GM23338 (cell line): ENCODE measurements around the gene AHNAK2. TPM values are rescaled to one million over a fixed set of nuclear protein-coding genes. Genes with fewer than 3 reads are reported as not detected.

Experiments
- ATAC-seq: fragments of 200-7000 bp; cut with Tn5 transposase; 3 replicates; pipeline ENCODE4 v1.9.1; 2020
- DNase-seq: peaks from one replicate; pipeline ENCODE4 v3.0.0-alpha.2; 2015; ENCODE audit warnings: low spot score
- H2AFZ ChIP-seq: fragments of 200-600 bp; sonication (generic); 2 replicates; pipeline ENCODE4 v1.8.0; 2016; ENCODE audit warnings: antibody characterized with exemption, mild to moderate bottlenecking, moderate library complexity
- H3F3A ChIP-seq: fragments of 200-600 bp; sonication (generic); replicated peaks from 2 replicates; pipeline ENCODE4 v1.8.0; 2017; ENCODE audit warnings: antibody characterized with exemption, mixed run types, low read depth
- H3K27ac ChIP-seq: fragments of 200-600 bp; sonication (generic); 2 replicates; pipeline ENCODE4 v1.6.1; 2016; ENCODE audit warnings: low read depth
- H3K27me3 ChIP-seq: fragments of 200-600 bp; sonication (generic); 2 replicates; pipeline ENCODE4 v1.8.0; 2016; ENCODE audit warnings: mild to moderate bottlenecking, mixed run types, moderate library complexity; ENCODE audit not compliant: insufficient read depth
- H3K36me3 ChIP-seq: fragments of 200-600 bp; sonication (generic); 2 replicates; pipeline ENCODE4 v1.8.0; 2016; ENCODE audit warnings: mild to moderate bottlenecking; ENCODE audit not compliant: insufficient read depth
- H3K4me1 ChIP-seq: fragments of 200-600 bp; sonication (generic); 2 replicates; pipeline ENCODE4 v1.8.0; 2016; ENCODE audit warnings: mild to moderate bottlenecking, moderate library complexity; ENCODE audit not compliant: insufficient read depth
- H3K4me2 ChIP-seq: fragments of 200-600 bp; sonication (generic); 2 replicates; pipeline ENCODE4 v1.7.1; 2017; ENCODE audit warnings: mixed run types
- H3K4me3 ChIP-seq: fragments of 200-600 bp; sonication (generic); 2 replicates; pipeline ENCODE4 v1.6.1; 2016; ENCODE audit warnings: mixed run types
- H3K79me2 ChIP-seq: fragments of 200-600 bp; sonication (generic); replicated peaks from 2 replicates; pipeline ENCODE4 v1.8.0; 2017; ENCODE audit warnings: mild to moderate bottlenecking; ENCODE audit not compliant: insufficient read depth
- H3K9me2 ChIP-seq: fragments of 200-600 bp; sonication (generic); 2 replicates; pipeline ENCODE4 v1.8.0; 2017; ENCODE audit not compliant: insufficient read depth
- H4K20me1 ChIP-seq: fragments of 200-600 bp; sonication (generic); replicated peaks from 2 replicates; pipeline ENCODE4 v1.8.0; 2017; ENCODE audit warnings: mild to moderate bottlenecking; ENCODE audit not compliant: insufficient read depth
- H3K27ac Mint-ChIP-seq: 2 replicates; pipeline ENCODE4 v1.8.0; 2020; ENCODE audit warnings: inconsistent platforms, mild to moderate bottlenecking, moderate library complexity, mixed read lengths
- H3K27me3 Mint-ChIP-seq: 3 replicates; pipeline ENCODE4 v1.8.0; 2022; ENCODE audit warnings: low read depth, mild to moderate bottlenecking, moderate library complexity, mixed read lengths, inconsistent platforms; ENCODE audit not compliant: insufficient read depth, poor library complexity
- H3K36me3 Mint-ChIP-seq: 3 replicates; pipeline ENCODE4 v1.8.0; 2021; ENCODE audit warnings: low read depth, mild to moderate bottlenecking, inconsistent platforms, moderate library complexity, mixed read lengths
- H3K4me1 Mint-ChIP-seq: 3 replicates; pipeline ENCODE4 v1.8.0; 2020; ENCODE audit warnings: mild to moderate bottlenecking, inconsistent platforms, mixed read lengths
- H3K4me3 Mint-ChIP-seq: 3 replicates; pipeline ENCODE4 v1.8.0; 2021; ENCODE audit warnings: moderate library complexity, mild to moderate bottlenecking, inconsistent platforms, mixed read lengths
- H3K9me3 Mint-ChIP-seq: 3 replicates; pipeline ENCODE4 v1.8.0; 2020; ENCODE audit warnings: moderate library complexity, mild to moderate bottlenecking, inconsistent platforms, mixed read lengths
- CREB1 ChIP-seq: fragments of 250-450 bp; sonication (Bioruptor Pico); IDR thresholded peaks from 2 replicates; pipeline ENCODE4 v1.5.0; 2020; ENCODE audit warnings: low read depth, mild to moderate bottlenecking, moderate library complexity
- CTCF ChIP-seq, 2 experiments: fragments of 200-600 bp in 1 of 2; sonication (generic) in 1 of 2; conservative IDR thresholded peaks; 2 replicates each; pipeline versions ENCODE4 v1.5.1 to v1.6.1; 2016 to 2017; ENCODE audit warnings: antibody characterized with exemption in 2 of 2, low read depth in 2 of 2, mild to moderate bottlenecking in 2 of 2, moderate library complexity in 1 of 2
- ETS1 ChIP-seq: IDR thresholded peaks from 2 replicates; pipeline ENCODE4 v1.6.1; 2016; ENCODE audit warnings: antibody characterized with exemption
- EZH2 ChIP-seq: fragments of 200-600 bp; sonication (generic); IDR thresholded peaks from one replicate; pipeline ENCODE4 v1.8.0; 2017; ENCODE audit warnings: antibody characterized with exemption, mild to moderate bottlenecking, low read depth; ENCODE audit not compliant: unreplicated experiment
- EZH2phosphoT487 ChIP-seq: fragments of 200-600 bp; sonication (generic); IDR thresholded peaks from one replicate; pipeline ENCODE4 v1.8.1; 2018; ENCODE audit warnings: antibody characterized with exemption; ENCODE audit not compliant: unreplicated experiment
- JUNB ChIP-seq: IDR thresholded peaks from one replicate; pipeline ENCODE4 v1.6.1; 2016; ENCODE audit warnings: antibody characterized with exemption; ENCODE audit not compliant: unreplicated experiment
- NANOG ChIP-seq: IDR thresholded peaks from 2 replicates; pipeline ENCODE4 v1.6.1; 2016; ENCODE audit warnings: antibody characterized with exemption, borderline replicate concordance
- POLR2AphosphoS5 ChIP-seq: IDR thresholded peaks from 2 replicates; pipeline ENCODE4 v1.6.1; 2016; ENCODE audit warnings: antibody characterized with exemption, low read depth
- REST ChIP-seq: IDR thresholded peaks from one replicate; pipeline ENCODE4 v1.6.1; 2018; ENCODE audit warnings: antibody characterized with exemption; ENCODE audit not compliant: unreplicated experiment
- STAT1 ChIP-seq: IDR thresholded peaks from one replicate; pipeline ENCODE4 v1.6.1; 2016; ENCODE audit warnings: antibody characterized with exemption; ENCODE audit not compliant: unreplicated experiment
- ZNF114 ChIP-seq: fragments of 250-450 bp; sonication (Bioruptor Pico); IDR thresholded peaks from 2 replicates; pipeline ENCODE4 v1.5.0; 2020; ENCODE audit warnings: mild to moderate bottlenecking, moderate library complexity
- ZNF331 ChIP-seq: fragments of 250-450 bp; sonication (Bioruptor Pico); IDR thresholded peaks from 2 replicates; pipeline ENCODE4 v1.5.0; 2020; ENCODE audit warnings: low read depth, mild to moderate bottlenecking, moderate library complexity
- ZNF462 ChIP-seq: fragments of 250-450 bp; sonication (Bioruptor Pico); IDR thresholded peaks from 2 replicates; pipeline ENCODE4 v1.5.0; 2020; ENCODE audit warnings: mild to moderate bottlenecking, moderate library complexity
- polyA plus RNA-seq: library from polyadenylated mRNA; unstranded; fragments of >200 nt; fragmentation: Nextera tagmentation; extraction: Ambion mirVana; gene quantifications from 2 replicates; pipeline ENCODE4 v1.2.1, GENCODE V29; 2016
- total RNA-seq: library from RNA; depleted of rRNA; stranded (reverse); fragments of >200 nt; shearing (Covaris generic); gene quantifications from 2 replicates; pipeline ENCODE4 v1.2.3, GENCODE V29; 2014

The AHNAK2 gene
- total and polyA plus RNA-seq, 2 experiments from 2014 or later, result 1.1 to 2.6 TPM

- Histone ChIP-seq H3F3A (no peaks in the 10 kb centered on the region), H4K20me1 (no peaks in the 10 kb centered on the region), H3K9me2 (no peaks in the 10 kb centered on the region), H3K27me3 (no peaks in the 10 kb centered on the region), H3K79me2 (no peaks in the 10 kb centered on the region), H3K4me3 (no peak overlapping the region), H2AFZ (no peak overlapping the region), H3K4me2 (no peak overlapping the region), H3K4me1 (no peaks in the 10 kb centered on the region), H3K36me3 (no peaks in the 10 kb centered on the region), H3K27ac (no peak overlapping the region)
- Mint-ChIP-seq H3K27me3 (peaks cover 13% of the 10 kb centered on the region), H3K36me3 (peaks cover 10% of the 10 kb centered on the region; the same call in 2 of the 3 replicates), H3K27ac (no peak overlapping the region), H3K9me3 (no peaks in the 10 kb centered on the region; the same call in 1 of the 3 replicates), H3K4me1 (no peaks in the 10 kb centered on the region; the same call in 2 of the 3 replicates), H3K4me3 (no peak overlapping the region)
- no peak for ATAC-seq
- DNase-seq, result no peak
- TF ChIP-seq ZNF462 (no peak), NANOG (no peak), CTCF (conservative IDR thresholded peaks at IDR 0.05; ENCODE audit: low read depth in 2 of 2) (no peak), EZH2phosphoT487 (no peak), STAT1 (no peak), REST (no peak), ETS1 (no peak), JUNB (no peak), POLR2AphosphoS5 (no peak), CREB1 (CRISPR knock-in tag) (no peak), EZH2 (no peak), ZNF114 (CRISPR knock-in tag) (no peak), ZNF331 (CRISPR knock-in tag) (no peak)
Measured at GRCh38 chr14:104989236-104989950, 11.2 kb upstream of the AHNAK2 start.
